H1 (cell line): ENCODE results near the gene GIPC2. TPM values are rescaled to one million over a fixed set of nuclear protein-coding genes. Genes with fewer than 3 reads are reported as not detected.
"Not testable (repeated sequence)": the region's sequence is repeated elsewhere in the genome, so short reads cannot be mapped to it uniquely, and the experiment has no call there.

Source experiments
- CTCF ChIA-PET: fragments of 300-600 bp; sonication (Branson Sonifier 250); formaldehyde crosslinking; loops from one replicate; lab custom pipeline; 2021; ENCODE audit not compliant: partially characterized antibody; lab: Charles Lee
- POLR2A ChIA-PET: fragments of 300-600 bp; sonication (Branson Sonifier 250); formaldehyde crosslinking; loops from one replicate; lab custom pipeline; 2021; ENCODE audit warnings: inconsistent platforms; ENCODE audit not compliant: partially characterized antibody; lab: Charles Lee
- DNase-seq, 2 experiments: peaks; one replicate each; pipeline versions ENCODE4 v3.0.0 to v3.0.0-alpha.2; 2010 to 2022; ENCODE audit warnings: low spot score in 2 of 2, low read depth in 1 of 2, mixed read lengths in 1 of 2
- FAIRE-seq: peaks from 2 replicates; lab custom pipeline; 2011; peaks lifted over from hg19 to GRCh38; lab: Jason Lieb, UNC
- H2AFZ ChIP-seq: 2 replicates; pipeline ENCODE4 v1.8.1; 2012; ENCODE audit warnings: low read length, inconsistent platforms
- H2AK5ac ChIP-seq: 2 replicates; pipeline ENCODE4 v1.6.1; 2013; ENCODE audit warnings: low read depth, low read length
- H2BK120ac ChIP-seq: replicated peaks from 2 replicates; pipeline ENCODE3; 2013; ENCODE audit warnings: low read depth, low read length, inconsistent platforms
- H2BK12ac ChIP-seq: 2 replicates; pipeline ENCODE4 v1.6.1; 2013; ENCODE audit warnings: low read depth, low read length
- H2BK15ac ChIP-seq: 2 replicates; pipeline ENCODE4 v1.6.1; 2013; ENCODE audit warnings: low read length
- H2BK20ac ChIP-seq: 2 replicates; pipeline ENCODE4 v1.6.1; 2013; ENCODE audit warnings: low read length
- H2BK5ac ChIP-seq: 2 replicates; pipeline ENCODE4 v1.6.1; 2013; ENCODE audit warnings: low read depth, low read length
- H3K14ac ChIP-seq: 2 replicates; pipeline ENCODE4 v1.6.1; 2013; ENCODE audit warnings: inconsistent platforms; ENCODE audit not compliant: insufficient read length
- H3K18ac ChIP-seq: 2 replicates; pipeline ENCODE4 v1.6.1; 2013; ENCODE audit warnings: low read length; ENCODE audit errors: extremely low read depth
- H3K23ac ChIP-seq: 2 replicates; pipeline ENCODE4 v1.6.1; 2013; ENCODE audit warnings: inconsistent platforms; ENCODE audit not compliant: insufficient read length
- H3K23me2 ChIP-seq: 2 replicates; pipeline ENCODE4 v1.6.1; 2013; ENCODE audit warnings: low read depth, low read length
- H3K27ac ChIP-seq: 2 replicates; pipeline ENCODE4 v1.6.1; 2011; ENCODE audit warnings: low read depth, low read length, inconsistent platforms
- H3K27me3 ChIP-seq, 4 experiments: replicated peaks in 1 of 4; 1 replicate in 1 of 4; 2 replicates in 3 of 4; pipeline versions ENCODE4 v1.6.1 to v1.8.1; 2011 to 2013; ENCODE audit warnings: low read length in 3 of 4, mild to moderate bottlenecking in 3 of 4, inconsistent platforms in 2 of 4, mixed read lengths in 2 of 4, moderate library complexity in 1 of 4; ENCODE audit not compliant: control insufficient read depth in 3 of 4, insufficient read depth in 3 of 4; ENCODE audit errors: extremely low read depth in 1 of 4
- H3K36me3 ChIP-seq, 4 experiments: 2 replicates each; pipeline versions ENCODE4 v1.6.1 to v1.8.1; 2011 to 2013; ENCODE audit warnings: mild to moderate bottlenecking in 4 of 4, low read length in 3 of 4, moderate library complexity in 2 of 4, control low read depth in 1 of 4, inconsistent platforms in 1 of 4; ENCODE audit not compliant: insufficient read depth in 4 of 4, control insufficient read depth in 2 of 4
- H3K4ac ChIP-seq: replicated peaks from 2 replicates; pipeline ENCODE3; 2013; ENCODE audit warnings: low read length, low read depth, mixed read lengths, inconsistent platforms; ENCODE audit not compliant: insufficient read length
- H3K4me1 ChIP-seq, 4 experiments: replicated peaks in 1 of 4; 1 replicate in 1 of 4; 2 replicates in 3 of 4; pipeline versions ENCODE4 v1.6.1 to v1.8.1; 2011 to 2013; ENCODE audit warnings: low read length in 3 of 4, inconsistent platforms in 2 of 4, mixed read lengths in 1 of 4; ENCODE audit not compliant: insufficient read depth in 4 of 4, control insufficient read depth in 3 of 4
- H3K4me2 ChIP-seq, 2 experiments: 2 replicates each; pipeline versions ENCODE4 v1.6.1 to v1.8.1; 2011 to 2013; ENCODE audit warnings: low read depth in 2 of 2, low read length in 2 of 2, control low read depth in 1 of 2, inconsistent platforms in 1 of 2, mild to moderate bottlenecking in 1 of 2; ENCODE audit not compliant: insufficient read depth in 1 of 2
- H3K4me3 ChIP-seq, 4 experiments: fragments of 200-600, 300-600 bp in 1 of 4; sonication (generic), shearing (Covaris generic), sonication (Bioruptor Twin) in 1 of 4; 2 replicates each; pipeline versions ENCODE4 v1.5.1 to v1.8.1; 2011 to 2016; ENCODE audit warnings: low read length in 4 of 4, low read depth in 3 of 4, control low read depth in 2 of 4, inconsistent platforms in 2 of 4, mild to moderate bottlenecking in 2 of 4, mixed read lengths in 1 of 4, moderate library complexity in 1 of 4; ENCODE audit not compliant: insufficient read depth in 2 of 4; ENCODE audit errors: extremely low read depth in 1 of 4
- H3K56ac ChIP-seq: replicated peaks from 2 replicates; pipeline ENCODE3; 2013; ENCODE audit warnings: low read depth, mild to moderate bottlenecking, mixed read lengths, low read length, inconsistent platforms; ENCODE audit not compliant: insufficient read length
- H3K79me1 ChIP-seq: 2 replicates; pipeline ENCODE4 v1.6.1; 2013; ENCODE audit warnings: low read depth, low read length, control low read depth
- H3K79me2 ChIP-seq, 2 experiments: 2 replicates each; pipeline versions ENCODE4 v1.6.1 to v1.8.1; 2012 to 2013; ENCODE audit warnings: low read length in 2 of 2, mild to moderate bottlenecking in 2 of 2, inconsistent platforms in 1 of 2; ENCODE audit not compliant: insufficient read depth in 2 of 2, control insufficient read depth in 1 of 2
- H3K9ac ChIP-seq, 4 experiments: replicated peaks in 1 of 4; 1 replicate in 1 of 4; 2 replicates in 3 of 4; pipeline versions ENCODE4 v1.6.1 to v1.8.1; 2011 to 2013; ENCODE audit warnings: low read depth in 3 of 4, low read length in 3 of 4, control low read depth in 2 of 4, mild to moderate bottlenecking in 2 of 4, moderate library complexity in 2 of 4, inconsistent platforms in 1 of 4; ENCODE audit errors: extremely low read depth in 1 of 4
- H3K9me3 ChIP-seq, 2 experiments: 2 replicates each; pipeline versions ENCODE4 v1.6.1 to v1.8.1; 2012 to 2013; ENCODE audit warnings: mild to moderate bottlenecking in 2 of 2, moderate library complexity in 2 of 2, control low read depth in 1 of 2, inconsistent platforms in 1 of 2, low read depth in 1 of 2, low read length in 1 of 2, mixed read lengths in 1 of 2; ENCODE audit not compliant: insufficient read depth in 2 of 2
- H4K20me1 ChIP-seq, 2 experiments: replicated peaks in 1 of 2; 2 replicates each; pipeline versions ENCODE3 to v1.8.1; 2011 to 2013; ENCODE audit warnings: inconsistent platforms in 2 of 2, low read length in 2 of 2, mild to moderate bottlenecking in 1 of 2; ENCODE audit not compliant: insufficient read depth in 2 of 2, control insufficient read depth in 1 of 2
- H4K5ac ChIP-seq: 2 replicates; pipeline ENCODE4 v1.6.1; 2013; ENCODE audit warnings: low read length, low read depth, mixed read lengths, inconsistent platforms; ENCODE audit not compliant: insufficient read length
- H4K8ac ChIP-seq: 2 replicates; pipeline ENCODE4 v1.8.0; 2013; ENCODE audit warnings: mild to moderate bottlenecking, moderate library complexity, low read length, inconsistent platforms; ENCODE audit not compliant: insufficient read depth; ENCODE audit errors: extremely low read depth
- H4K91ac ChIP-seq: replicated peaks from 2 replicates; pipeline ENCODE3; 2013; ENCODE audit warnings: low read length, mixed read lengths, inconsistent platforms; ENCODE audit not compliant: insufficient read length
- WGBS, 2 experiments: shearing (Covaris generic) in 1 of 2; methylation state at CpG; one replicate each; pipeline versions ENCODE4 v1.1.6 to v1.1.7; 2013 to 2015; ENCODE audit warnings: low lambda C conversion rate in 2 of 2, mixed read lengths in 2 of 2, inconsistent platforms in 1 of 2, low coverage in 1 of 2, missing lambda C conversion rate in 1 of 2; ENCODE audit not compliant: insufficient replicate concordance in 2 of 2, insufficient coverage in 1 of 2, insufficient read length in 1 of 2; ENCODE audit errors: extremely low coverage in 1 of 2, missing lambda C conversion rate in 1 of 2; 5-methylcytosine and 5-hydroxymethylcytosine counted together
- polyA plus RNA-seq, 7 experiments: library from polyadenylated mRNA; depleted of rRNA in 3 of 7; stranded (reverse) in 5 of 7; unstranded in 2 of 7; fragments of >200 nt in 5 of 7; fragments of 200-250 nt in 2 of 7; gene quantifications; 1 replicate in 5 of 7; 2 replicates in 1 of 7; 4 replicates in 1 of 7; pipeline versions ENCODE4 v1.2.1 to v1.2.3, GENCODE V29; 2011 to 2013; ENCODE audit warnings: missing spikeins in 2 of 7, mixed read lengths in 2 of 7
- total RNA-seq: library from RNA; stranded (reverse); fragmentation: NEBNext Ultra II Directional; extraction: Animal tissue kit (Norgen Biotek cat#: 25700); gene quantifications from 2 replicates; pipeline ENCODE4 v1.2.1, GENCODE V29; 2021

GIPC2 gene
- total and polyA plus RNA-seq, 2 of the 8 experiments (the other 6 are each of a cell fraction or from before 2014, with no cell fraction given): 0.29 to 0.69 TPM

GRCh38 chr1:78000536-78000935 is 45.2 kb upstream of the GIPC2 start:
- DNase-seq, H2AK5ac ChIP-seq, H3K4me3 ChIP-seq, H3K4me1 ChIP-seq, H3K36me3 ChIP-seq, H2AFZ ChIP-seq, H3K27ac ChIP-seq, H3K23ac ChIP-seq, H3K27me3 ChIP-seq, H3K4ac ChIP-seq, H4K5ac ChIP-seq, H3K56ac ChIP-seq, H3K79me1 ChIP-seq, H3K14ac ChIP-seq, H3K79me2 ChIP-seq, H3K18ac ChIP-seq, H3K4me2 ChIP-seq, H4K20me1 ChIP-seq, H2BK12ac ChIP-seq, H3K23me2 ChIP-seq, H4K91ac ChIP-seq, FAIRE-seq, H3K9ac ChIP-seq, H2BK5ac ChIP-seq, H2BK15ac ChIP-seq, H2BK20ac ChIP-seq, H2BK120ac ChIP-seq, H3K9me3 ChIP-seq, H4K8ac ChIP-seq: not testable (repeated sequence)
- ChIA-PET CTCF (interaction anchor here (0.6 to 1.4 kb wide), 3 partner anchors 14 to 140 kb away, joined by 3 to 6 read pairs (median 3); no protein-coding TSS in a partner anchor), POLR2A (interaction anchor here (0.9 to 8.6 kb wide), 3 partner anchors 11 to 22 kb away, joined by 5 to 180 read pairs (median 6); partner anchors contain the start of gene FUBP1)
- WGBS, 2 experiments: 91% methylated on average over 11 of the region's 11 CpGs; no CpG with 5 or more reads in 1 of the 2 experiments
